CD8-positive, alpha-beta memory T cell (primary cell): ENCODE results near the gene TOMM20L. TPM values are rescaled to one million over a fixed set of nuclear protein-coding genes. Genes with fewer than 3 reads are reported as not detected.

Experiments used
- CTCF ChIA-PET: fragments of 350-600 bp; sonication (Branson Sonifier 250); formaldehyde crosslinking; loops from one replicate; lab custom pipeline; 2021; ENCODE audit warnings: antibody characterized with exemption; lab: Charles Lee
- POLR2A ChIA-PET: fragments of 350-600 bp; sonication (Branson Sonifier 250); formaldehyde crosslinking; loops from one replicate; lab custom pipeline; 2021; ENCODE audit warnings: antibody characterized with exemption; lab: Charles Lee
- DNase-seq, 5 donors: peaks; one replicate each; pipeline versions ENCODE4 v3.0.0 to v3.0.0-alpha.2; 2020 to 2022; ENCODE audit warnings: mixed read lengths in 1 of 5
- H3K27ac ChIP-seq: one replicate; pipeline ENCODE4 v1.7.0; 2013; ENCODE audit warnings: low read depth, mild to moderate bottlenecking, low read length, moderate library complexity
- H3K27me3 ChIP-seq: 2 replicates; pipeline ENCODE4 v1.7.0; 2013; ENCODE audit warnings: low read length, mild to moderate bottlenecking; ENCODE audit not compliant: insufficient read depth, poor library complexity, severe bottlenecking
- H3K36me3 ChIP-seq: 2 replicates; pipeline ENCODE4 v1.7.0; 2013; ENCODE audit warnings: mild to moderate bottlenecking, low read length, moderate library complexity; ENCODE audit not compliant: insufficient read depth
- H3K4me1 ChIP-seq: 2 replicates; pipeline ENCODE4 v1.7.0; 2013; ENCODE audit warnings: mild to moderate bottlenecking, low read length, moderate library complexity; ENCODE audit not compliant: insufficient read depth
- H3K4me3 ChIP-seq: 2 replicates; pipeline ENCODE4 v1.7.0; 2013; ENCODE audit warnings: mild to moderate bottlenecking, low read length
- H3K9me3 ChIP-seq: 2 replicates; pipeline ENCODE4 v1.7.0; 2013; ENCODE audit warnings: mild to moderate bottlenecking, low read length
- H3K27ac Mint-ChIP-seq, 8 donors: one replicate each; pipeline ENCODE4 v1.8.0; 2020 to 2021; ENCODE audit warnings: mixed read lengths in 8 of 8, mild to moderate bottlenecking in 6 of 8, inconsistent platforms in 3 of 8, moderate library complexity in 3 of 8
- H3K27me3 Mint-ChIP-seq, 2 donors: one replicate each; pipeline ENCODE4 v1.8.0; 2020 to 2021; ENCODE audit warnings: mixed read lengths in 2 of 2, mild to moderate bottlenecking in 1 of 2, moderate library complexity in 1 of 2
- H3K36me3 Mint-ChIP-seq, 3 donors: one replicate each; pipeline ENCODE4 v1.8.0; 2020 to 2021; ENCODE audit warnings: mixed read lengths in 3 of 3, inconsistent platforms in 1 of 3, mild to moderate bottlenecking in 1 of 3
- H3K4me1 Mint-ChIP-seq, 3 donors: one replicate each; pipeline ENCODE4 v1.8.0; 2020 to 2021; ENCODE audit warnings: mixed read lengths in 3 of 3, inconsistent platforms in 1 of 3, mild to moderate bottlenecking in 1 of 3
- H3K4me3 Mint-ChIP-seq, 7 donors: one replicate each; pipeline ENCODE4 v1.8.0; 2020 to 2021; ENCODE audit warnings: mixed read lengths in 7 of 7, mild to moderate bottlenecking in 6 of 7, moderate library complexity in 4 of 7, inconsistent platforms in 2 of 7
- H3K9me3 Mint-ChIP-seq, 5 donors: one replicate each; pipeline ENCODE4 v1.8.0; 2020 to 2022; ENCODE audit warnings: mixed read lengths in 5 of 5, mild to moderate bottlenecking in 3 of 5, moderate library complexity in 2 of 5, inconsistent platforms in 1 of 5
- polyA plus RNA-seq: library from polyadenylated mRNA; unstranded; fragments of 300-500 nt; fragmentation: Illumina TruSeq; gene quantifications from one replicate; pipeline ENCODE4 v1.2.3, GENCODE V29; 2021
- total RNA-seq, 2 experiments: library from RNA; stranded (reverse); gene quantifications; one replicate each; pipeline ENCODE4 v1.2.3, GENCODE V29; 2021

TOMM20L gene
- total and polyA plus RNA-seq, 3 experiments from 2014 or later: 0.37 TPM; not detected in 2

GRCh38 chr14:58428118-58428683 is 32.5 kb downstream of the TOMM20L start:
- Histone ChIP-seq H3K9me3 (no peaks in the 10 kb centered on the region), H3K27me3 (no peaks in the 10 kb centered on the region), H3K4me3 (peak overlapping the region; percentile 100), H3K4me1 (peaks cover 16% of the 10 kb centered on the region), H3K36me3 (no peaks in the 10 kb centered on the region), H3K27ac (peak overlapping the region; percentile 100)
- H3K27me3 Mint-ChIP-seq: peaks cover 0 to 8% of the 10 kb centered on the region in 2 donors
- peaks cover 44 to 65% (median 54%) of the 10 kb centered on the region in 3 donors for H3K4me1 Mint-ChIP-seq
- peak overlapping the region; percentile 92 to 99 (median 96) for H3K27ac Mint-ChIP-seq
- H3K36me3 Mint-ChIP-seq: peaks cover 0 to 42% (median 8%) of the 10 kb centered on the region in 3 donors
- H3K4me3 Mint-ChIP-seq: peak overlapping the region; percentile 87 to 97 (median 93)
- ChIA-PET POLR2A (interaction anchor here (1.1 to 3.8 kb wide), 8 partner anchors 33 to 1160 kb away, joined by 3 to 27 read pairs (median 6); partner anchors contain the start of genes ACTR10, AP5M1, ARID4A and DAAM1), CTCF (interaction anchor here (0.9 to 1.3 kb wide), 7 partner anchors 28 to 229 kb away, joined by 3 to 13 read pairs (median 3); partner anchors contain the start of genes ACTR10, ARID4A and TOMM20L)
- DNase-seq: peak in 1 of 5 donors; percentile 11
- H3K9me3 Mint-ChIP-seq: peaks cover 0 to 2% (median 0%) of the 10 kb centered on the region in 5 donors

DNA sequence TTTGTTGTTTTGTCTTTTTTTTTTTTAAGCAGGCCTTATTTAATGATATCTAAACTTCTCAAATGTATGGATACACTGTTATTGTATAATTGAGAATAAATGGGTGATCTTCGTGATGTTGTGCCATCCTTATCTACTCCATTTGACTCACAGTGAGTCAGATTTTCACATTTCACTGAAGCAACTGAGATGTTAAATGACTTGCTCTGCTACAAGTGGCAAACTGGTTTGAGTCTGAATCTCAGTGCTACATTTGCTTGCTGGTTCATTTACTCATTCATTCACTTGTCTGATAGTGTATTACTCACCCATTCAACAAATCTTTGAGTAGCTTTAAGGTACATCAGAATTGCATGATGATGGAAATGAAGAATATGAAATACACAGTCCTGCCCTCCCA is 34.4 kb downstream of the TOMM20L start:
- peaks cover 0 to 2% (median 0%) of the 10 kb centered on the region in 5 donors for H3K9me3 Mint-ChIP-seq
- H3K4me3 ChIP-seq: no peak overlapping the region
- H3K27me3 ChIP-seq: no peaks in the 10 kb centered on the region
- CTCF ChIA-PET: interaction anchor here (1.7 kb wide), 2 partner anchors 34 to 35 kb away, joined by 3 to 4 read pairs; partner anchors contain the start of gene TOMM20L
- POLR2A ChIA-PET: interaction anchor here (0.6 kb wide), 1 partner anchor 34 kb away, joined by 3 read pairs; no protein-coding TSS in a partner anchor
- no peaks in the 10 kb centered on the region for H3K9me3 ChIP-seq
- peaks cover 0 to 8% of the 10 kb centered on the region in 2 donors for H3K27me3 Mint-ChIP-seq
- H3K27ac Mint-ChIP-seq: peak overlapping the region in 7 of 8 donors; percentile 26 to 92 (median 69)
- no peak overlapping the region for H3K27ac ChIP-seq
- H3K4me1 Mint-ChIP-seq: peaks cover 41 to 63% (median 49%) of the 10 kb centered on the region in 3 donors
- H3K4me3 Mint-ChIP-seq: peak overlapping the region in 4 of 7 donors; percentile 21 to 65 (median 35)
- peaks cover 16% of the 10 kb centered on the region for H3K4me1 ChIP-seq
- H3K36me3 ChIP-seq: peaks cover 4% of the 10 kb centered on the region
- DNase-seq: no peak
- H3K36me3 Mint-ChIP-seq: peaks cover 0 to 52% (median 20%) of the 10 kb centered on the region in 3 donors

DNA sequence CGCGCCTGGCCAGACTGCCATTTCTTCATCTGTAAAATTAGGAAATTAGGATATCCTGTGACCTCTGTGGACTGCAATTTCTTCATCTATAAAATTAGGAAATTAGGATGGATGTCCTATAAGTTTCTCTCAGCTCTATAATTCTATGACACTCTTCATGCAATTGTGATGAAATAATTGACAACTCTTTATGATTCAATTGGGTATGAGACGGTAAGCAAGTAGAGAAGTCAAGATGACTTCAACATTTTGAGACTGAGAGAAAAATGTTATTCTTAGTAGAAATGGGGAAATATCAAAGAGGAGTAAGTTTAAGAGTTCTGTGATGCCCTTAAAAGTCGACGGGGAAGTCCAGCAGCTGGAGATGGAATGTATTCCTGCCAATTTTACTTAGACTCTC is 43.7 kb downstream of the TOMM20L start:
- no peaks in the 10 kb centered on the region for H3K9me3 ChIP-seq
- H3K4me3 ChIP-seq: no peak overlapping the region
- no peak for DNase-seq
- peaks cover 4 to 8% (median 6%) of the 10 kb centered on the region in 3 donors for H3K4me1 Mint-ChIP-seq
- no peaks in the 10 kb centered on the region for H3K4me1 ChIP-seq
- H3K4me3 Mint-ChIP-seq: no peak overlapping the region
- H3K36me3 Mint-ChIP-seq: peaks cover 4 to 70% (median 31%) of the 10 kb centered on the region in 3 donors
- H3K9me3 Mint-ChIP-seq: no peaks in the 10 kb centered on the region
- CTCF ChIA-PET: no interaction called here
- no peak overlapping the region for H3K27ac ChIP-seq
- no peaks in the 10 kb centered on the region for H3K27me3 ChIP-seq
- POLR2A ChIA-PET: no interaction called here
- peaks cover 13% of the 10 kb centered on the region for H3K36me3 ChIP-seq
- H3K27me3 Mint-ChIP-seq: no peaks in the 10 kb centered on the region
- H3K27ac Mint-ChIP-seq: peak overlapping the region in 1 of 8 donors; percentile 0

DNA sequence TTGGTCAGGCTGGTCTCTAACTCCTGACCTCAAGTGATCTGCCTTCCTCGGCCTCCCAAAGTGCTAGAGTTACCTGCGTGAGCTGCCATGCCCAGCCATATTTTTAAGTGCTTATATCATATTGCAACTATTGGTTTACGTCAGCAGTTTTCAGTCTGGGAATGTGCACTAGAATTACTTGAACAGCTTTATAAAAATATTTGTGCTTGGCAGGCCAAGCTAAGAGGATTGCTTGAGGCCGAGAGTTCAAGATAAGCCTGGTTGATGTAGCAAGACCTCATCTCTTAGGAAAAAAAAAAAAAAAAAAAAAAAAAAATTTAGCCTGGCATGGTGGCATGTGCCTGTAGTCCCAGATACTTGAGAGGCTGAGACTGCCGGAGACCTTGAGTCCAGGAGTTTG is 48.9 kb downstream of the TOMM20L start:
- DNase-seq: no peak
- ChIA-PET POLR2A (no interaction called here), CTCF (no interaction called here)
- H3K27me3 ChIP-seq: no peaks in the 10 kb centered on the region
- H3K9me3 ChIP-seq: no peaks in the 10 kb centered on the region
- no peak overlapping the region for H3K27ac ChIP-seq
- H3K4me3 ChIP-seq: no peak overlapping the region
- H3K27ac Mint-ChIP-seq: no peak overlapping the region
- H3K27me3 Mint-ChIP-seq: no peaks in the 10 kb centered on the region
- H3K36me3 Mint-ChIP-seq: peaks cover 0 to 63% (median 11%) of the 10 kb centered on the region in 3 donors
- peaks cover 10% of the 10 kb centered on the region for H3K36me3 ChIP-seq
- no peak overlapping the region for H3K4me3 Mint-ChIP-seq
- no peaks in the 10 kb centered on the region for H3K4me1 ChIP-seq
- H3K4me1 Mint-ChIP-seq: no peaks in the 10 kb centered on the region
- H3K9me3 Mint-ChIP-seq: no peaks in the 10 kb centered on the region

DNA sequence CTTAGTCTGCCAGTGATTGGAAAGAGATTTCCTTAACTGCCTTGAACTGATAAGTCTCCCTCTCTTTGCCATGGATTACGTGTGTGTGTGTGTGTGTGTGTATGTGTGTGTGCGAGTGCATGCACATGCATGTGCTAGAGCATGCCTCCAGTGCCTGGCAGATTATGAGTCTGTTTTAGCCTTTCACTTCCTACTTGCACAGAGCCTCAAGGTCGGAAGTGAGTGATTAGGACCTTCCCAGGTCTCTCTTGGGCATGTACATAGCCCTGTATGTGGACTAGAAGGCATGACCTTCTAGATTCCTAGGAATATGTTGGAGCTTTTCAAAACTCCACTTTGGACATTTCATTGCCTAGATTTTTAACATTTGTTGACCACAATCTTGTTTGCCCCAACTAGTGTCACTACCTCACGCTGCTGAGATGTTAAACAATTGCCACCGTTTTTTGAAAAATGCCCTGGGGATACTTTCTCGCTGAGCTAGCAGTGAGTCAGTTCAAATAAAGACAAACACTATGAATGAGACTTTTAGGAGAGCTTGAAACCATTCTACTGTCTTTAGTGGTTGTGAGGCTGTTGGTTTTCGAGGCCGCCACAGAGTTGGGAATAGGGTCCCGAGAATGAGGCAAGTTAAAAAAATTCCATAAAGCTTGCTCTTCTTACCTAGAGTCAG is 60.0 kb downstream of the TOMM20L start:
- no peaks in the 10 kb centered on the region for H3K27me3 Mint-ChIP-seq

More for the DNA sequence above, 60.0 kb downstream of the TOMM20L start:
- Histone ChIP-seq H3K4me1 (no peaks in the 10 kb centered on the region), H3K9me3 (no peaks in the 10 kb centered on the region), H3K27ac (no peak overlapping the region), H3K27me3 (no peaks in the 10 kb centered on the region), H3K36me3 (peaks cover 17% of the 10 kb centered on the region), H3K4me3 (no peak overlapping the region)
- peak overlapping the region in 3 of 8 donors; percentile 11 to 25 (median 12) for H3K27ac Mint-ChIP-seq
- CTCF ChIA-PET: interaction anchor here (1.5 kb wide), 1 partner anchor 46 kb away, joined by 4 read pairs; no protein-coding TSS in a partner anchor
- H3K36me3 Mint-ChIP-seq: peaks cover 17 to 79% (median 25%) of the 10 kb centered on the region in 3 donors
- no peak for DNase-seq
- POLR2A ChIA-PET: no interaction called here
- peaks cover 0 to 12% (median 0%) of the 10 kb centered on the region in 3 donors for H3K4me1 Mint-ChIP-seq
- H3K4me3 Mint-ChIP-seq: no peak overlapping the region
- no peaks in the 10 kb centered on the region for H3K9me3 Mint-ChIP-seq

Other genes with a start within 250 kb of the TOMM20L start
- not detected for gene ARMH4, start 243.7 kb upstream of the TOMM20L start, total RNA-seq
- gene ARMH4, start 243.7 kb upstream of the TOMM20L start, polyA plus RNA-seq: 1.2 TPM
- gene ACTR10, start 195.8 kb upstream of the TOMM20L start, total RNA-seq: 10 to 100 TPM; 38.7 to 41.5 TPM
- 81.9 TPM for gene ACTR10, start 195.8 kb upstream of the TOMM20L start, polyA plus RNA-seq
- 100 to 1,000 TPM; 334 to 343 TPM for gene PSMA3, start 151.1 kb upstream of the TOMM20L start, total RNA-seq
- gene PSMA3, start 151.1 kb upstream of the TOMM20L start, polyA plus RNA-seq: 150 TPM
- 10 to 100 TPM; 19.6 to 20.4 TPM for gene ARID4A, start 97.4 kb upstream of the TOMM20L start, total RNA-seq
- gene ARID4A, start 97.4 kb upstream of the TOMM20L start, polyA plus RNA-seq: 38.3 TPM
- gene TIMM9, start 31.6 kb downstream of the TOMM20L start, total RNA-seq: 10 to 100 TPM; 84.3 to 96.7 TPM
- 75.4 TPM for gene TIMM9, start 31.6 kb downstream of the TOMM20L start, polyA plus RNA-seq
- gene KIAA0586, start 31.8 kb downstream of the TOMM20L start, total RNA-seq: 10 to 100 TPM; 19.3 to 20.3 TPM
- 19.3 TPM for gene KIAA0586, start 31.8 kb downstream of the TOMM20L start, polyA plus RNA-seq
- gene DACT1, start 242.0 kb downstream of the TOMM20L start, total RNA-seq: under 1 TPM; 0.15 to 0.42 TPM
- gene DACT1, start 242.0 kb downstream of the TOMM20L start, polyA plus RNA-seq: 0.12 TPM